ENCODE results near the gene ENOX1.

The ENOX1 gene

DNA sequence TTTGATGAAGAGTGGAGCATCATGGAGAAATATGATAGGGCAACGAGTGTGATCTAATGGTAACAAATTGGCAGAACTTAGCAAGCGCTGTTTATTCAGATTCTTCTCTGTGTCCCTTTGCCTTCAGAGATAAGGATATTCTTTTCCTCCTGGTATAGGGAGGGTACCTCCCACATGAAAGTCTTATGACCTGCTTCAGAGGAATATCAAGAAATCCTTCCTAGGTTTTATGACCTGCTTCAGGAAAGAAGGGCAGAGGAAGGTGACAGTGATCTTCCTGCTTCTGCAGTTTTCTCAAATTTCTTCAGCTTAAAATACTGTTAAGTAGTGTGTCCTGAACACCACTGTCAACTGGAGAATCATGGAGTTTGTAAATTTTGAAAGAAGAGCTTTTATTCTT is 619.0 kb downstream of the ENOX1 start:
- no peak for TF ChIP-seq CTCF (IDR thresholded peaks at IDR 0.05; ENCODE audit: low read depth, low read length)

DNA sequence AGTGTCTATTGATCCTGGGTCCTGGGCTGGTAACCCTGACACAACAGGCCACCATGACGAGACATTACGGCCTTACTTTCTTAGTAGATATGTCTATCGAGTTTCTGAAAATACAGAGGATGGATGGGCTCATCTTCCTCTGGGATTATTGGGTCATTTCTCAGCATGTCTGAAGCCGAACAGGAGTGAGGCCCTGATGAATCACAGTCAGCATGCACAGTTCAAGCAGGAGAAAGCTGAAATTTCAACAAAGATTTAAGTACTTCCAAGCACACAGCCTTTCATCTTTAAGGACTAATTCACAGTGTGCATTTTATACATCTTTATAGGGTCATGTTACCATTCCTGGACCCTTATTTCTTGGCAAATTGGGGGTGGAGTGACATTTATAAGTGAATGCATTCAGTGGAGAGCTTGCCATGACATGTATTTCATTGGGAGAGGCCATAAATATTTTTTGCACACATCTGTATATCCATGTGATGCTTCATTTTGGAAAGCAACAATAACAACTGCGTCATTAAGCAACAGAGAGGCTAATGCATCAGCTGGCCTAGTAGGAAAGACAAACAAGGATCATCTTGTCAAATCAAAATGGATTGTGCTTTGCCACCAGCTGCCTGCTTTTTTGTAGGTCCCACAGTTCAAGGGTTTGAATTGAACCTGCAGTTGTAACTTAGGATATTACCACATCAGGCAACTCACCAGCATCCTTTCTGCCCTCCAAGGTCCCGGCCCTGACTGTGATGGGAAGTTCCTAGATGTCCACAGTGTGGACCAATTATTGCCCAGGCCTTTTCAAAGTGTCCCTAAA is 619.9 kb downstream of the ENOX1 start:
- no peak overlapping the region for H3K4me3 ChIP-seq (ENCODE audit: low read depth, low read length)
- no peak for TF ChIP-seq CTCF (IDR thresholded peaks at IDR 0.05; ENCODE audit: low read depth, low read length)

More for the DNA sequence above, 619.0 kb downstream of the ENOX1 start:
- no peak overlapping the region for H3K4me3 ChIP-seq (ENCODE audit: low read depth, low read length)
